Posterior cingulate gyrus (tissue), 11 donors: ENCODE results near the gene IGFBPL1.
A peak's percentile ranks its signal among the peaks of the same experiment; 100 is the strongest.

Source experiments
- DNase-seq, 10 donors: peaks; one replicate each; pipeline versions ENCODE4 v3.0.0 to v3.0.0-alpha.2; 2020 to 2021; ENCODE audit warnings: mixed read lengths in 3 of 10
- intact Hi-C: fragments of 100-400 bp; cut with DNase I; formaldehyde crosslinking; loops from one replicate; pipeline ENCODE4 v1.15.1; 2023

Gene IGFBPL1

GRCh38 chr9:38434365-38434764 is 10.1 kb upstream of the IGFBPL1 start:
- intact Hi-C loops = loop anchor here (10.0 kb wide), 2 partner anchors 50 to 520 kb away; no protein-coding TSS in a partner anchor
- no peak for DNase-seq

GRCh38 chr9:38432922-38433510 is 8.8 kb upstream of the IGFBPL1 start:
- no peak for DNase-seq
- intact Hi-C loops = loop anchor here (10.0 kb wide), 2 partner anchors 48 to 518 kb away; no protein-coding TSS in a partner anchor

- intact Hi-C loops = loop anchor here (10.0 kb wide), 2 partner anchors 46 to 516 kb away; no protein-coding TSS in a partner anchor
- DNase-seq = no peak
These were observed 6.9 kb upstream of the IGFBPL1 start for GRCh38 chr9:38431116-38431515.

GRCh38 chr9:38428062-38428461 is 3.8 kb upstream of the IGFBPL1 start:
- DNase-seq = no peak
- intact Hi-C loops = no loop called here

GRCh38 chr9:38424918-38425317 is 664 bp upstream of the IGFBPL1 start:
- intact Hi-C loops = no loop called here
- no peak for DNase-seq

GRCh38 chr9:38423273-38423972 is 831 bp downstream of the IGFBPL1 start:
- intact Hi-C loops = no loop called here
- DNase-seq = peak in 1 of 10 donors; percentile 61

- peak in 1 of 10 donors; percentile 62 for DNase-seq
- intact Hi-C loops = no loop called here
These were observed 1.5 kb downstream of the IGFBPL1 start for GRCh38 chr9:38422555-38423260.

- no peak for DNase-seq
- intact Hi-C loops = no loop called here
These were observed 2.6 kb downstream of the IGFBPL1 start for GRCh38 chr9:38421498-38422211.

- no peak for DNase-seq
- intact Hi-C loops = no loop called here
These were observed 5.1 kb downstream of the IGFBPL1 start for GRCh38 chr9:38419181-38419580.

- no peak for DNase-seq
- intact Hi-C loops = no loop called here
These were observed 5.9 kb downstream of the IGFBPL1 start for GRCh38 chr9:38418366-38418765.

GRCh38 chr9:38417003-38417945 is 7.0 kb downstream of the IGFBPL1 start:
- intact Hi-C loops = no loop called here
- DNase-seq = no peak

- no peak for DNase-seq
- intact Hi-C loops = no loop called here
These were observed 7.8 kb downstream of the IGFBPL1 start for GRCh38 chr9:38416461-38416860.

GRCh38 chr9:38415856-38416255 is 8.4 kb downstream of the IGFBPL1 start:
- intact Hi-C loops = no loop called here
- DNase-seq = no peak

GRCh38 chr9:38414040-38414723 is 10.1 kb downstream of the IGFBPL1 start:
- no peak for DNase-seq
- intact Hi-C loops = no loop called here

GRCh38 chr9:38413283-38413682 is 11.0 kb downstream of the IGFBPL1 start:
- DNase-seq = no peak
- intact Hi-C loops = no loop called here

GRCh38 chr9:38412751-38413150 is 11.5 kb downstream of the IGFBPL1 start:
- DNase-seq = no peak
- intact Hi-C loops = no loop called here

- no peak for DNase-seq
- intact Hi-C loops = no loop called here
These were observed 15.5 kb downstream of the IGFBPL1 start for GRCh38 chr9:38408719-38409118.

- intact Hi-C loops = no loop called here
- DNase-seq = no peak
These were observed 17.6 kb downstream of the IGFBPL1 start for GRCh38 chr9:38406476-38407186.

GRCh38 chr9:38405785-38406184 is 18.5 kb downstream of the IGFBPL1 start:
- no peak for DNase-seq
- intact Hi-C loops = no loop called here
